AG08395 (cell line): ENCODE measurements around the gene SLC38A5.
"Not testable (repeated sequence)": the region's sequence is repeated elsewhere in the genome, so short reads cannot be mapped to it uniquely, and the experiment has no call there.

Source experiments
- DNase-seq: peaks from one replicate; pipeline ENCODE4 v3.0.0; 2012; ENCODE audit warnings: mixed read lengths, low spot score

Gene SLC38A5

DNA sequence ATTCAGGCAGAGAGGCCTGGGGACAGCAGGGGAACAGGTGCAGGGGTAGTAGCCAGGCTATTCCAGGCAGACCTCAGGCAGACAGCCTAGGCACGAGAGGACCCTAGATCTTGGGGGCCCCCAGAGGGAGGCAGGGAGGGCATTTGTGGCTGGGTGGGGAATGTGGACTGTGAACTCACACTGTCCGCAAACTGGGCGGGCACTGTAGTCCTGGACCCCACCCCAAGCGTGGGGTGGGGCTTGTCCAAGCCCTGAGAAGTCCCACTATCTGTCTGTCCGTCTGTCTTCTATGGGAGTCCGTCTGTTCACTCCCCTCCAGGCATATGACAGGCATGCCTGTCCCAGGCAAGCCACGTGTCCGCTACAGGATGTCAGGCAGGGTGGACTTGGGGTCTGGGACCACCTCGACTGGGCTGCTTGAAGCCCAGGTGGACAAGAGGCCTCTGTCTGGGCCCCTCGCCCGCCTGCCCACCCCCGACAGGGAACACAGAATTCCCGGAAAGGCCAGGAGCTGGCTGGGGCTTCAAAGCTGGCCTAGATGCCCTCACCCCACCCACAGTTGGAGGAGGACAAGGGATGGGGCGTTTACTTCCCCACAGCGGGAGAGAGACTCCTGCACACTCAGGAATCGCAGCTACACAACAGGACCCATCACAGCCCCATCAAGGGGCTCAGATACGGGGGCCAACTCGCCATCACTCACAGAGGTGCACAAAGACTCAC lies at the start of gene SLC38A5:
Gene SLC38A5 (minus strand): TSS at position 151 of the 723 bp plus-strand sequence. CDS start 2,336 bp downstream, outside the sequence.
- DNase-seq, result no peak

DNA sequence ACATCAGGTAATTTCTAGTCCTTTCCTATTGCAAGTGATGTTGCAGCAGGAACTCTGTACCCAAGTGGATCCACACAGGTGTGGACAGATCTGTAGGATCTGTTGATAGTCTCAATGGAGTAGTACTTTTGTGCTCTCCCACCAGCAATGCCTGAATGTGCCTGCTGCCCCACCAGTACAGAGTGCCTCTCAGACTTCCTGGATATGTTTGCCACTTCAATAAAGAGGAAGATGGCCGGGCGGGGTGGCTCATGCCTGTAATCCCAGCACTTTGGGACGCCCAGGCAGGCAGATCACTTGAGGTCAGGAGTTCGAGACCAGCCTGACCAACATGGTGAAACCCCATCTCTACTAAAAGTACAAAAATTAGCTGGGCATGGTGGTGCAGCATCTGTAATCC lies 49.4 kb upstream of the SLC38A5 start:
- not testable (repeated sequence) for DNase-seq

DNA sequence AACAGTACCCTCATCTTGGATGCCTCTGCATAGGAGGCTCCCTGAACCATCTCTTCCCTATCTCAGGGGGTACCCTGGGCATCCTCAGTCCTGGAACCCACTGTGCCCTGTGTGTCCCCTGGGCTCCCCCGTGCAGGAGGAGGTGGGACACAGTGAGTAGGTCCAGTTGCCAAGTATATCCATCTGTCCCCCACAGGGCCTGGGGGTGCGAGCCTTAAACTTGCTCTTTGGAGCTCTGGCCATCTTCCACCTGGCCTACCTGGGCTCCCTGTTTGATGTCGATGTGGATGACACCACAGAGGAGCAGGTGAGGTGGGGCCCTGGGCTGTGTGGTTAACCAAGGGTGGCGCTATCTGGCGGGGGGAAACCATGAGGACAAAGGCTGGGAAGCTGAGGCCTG lies 46.9 kb upstream of the SLC38A5 start:
- DNase-seq, result no peak

DNA sequence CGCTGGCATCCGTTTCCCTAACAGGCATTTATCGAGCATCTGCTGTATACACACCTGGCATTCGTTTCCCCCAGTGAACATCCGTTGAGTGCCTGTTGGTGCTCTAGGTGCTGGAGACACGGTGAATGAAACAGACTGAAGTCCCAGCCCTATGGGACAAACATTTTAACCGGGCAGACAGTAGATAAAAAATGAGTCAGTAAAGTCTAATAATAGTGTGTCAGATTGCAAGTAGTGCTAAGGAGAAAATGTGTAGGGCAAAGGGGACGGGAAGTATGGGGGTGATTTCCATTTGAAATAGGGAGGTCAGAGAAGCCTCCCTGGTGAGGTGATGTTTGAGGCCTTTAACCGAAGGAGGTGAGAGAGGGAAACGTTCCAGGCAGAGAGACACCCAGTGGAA lies 46.2 kb upstream of the SLC38A5 start:
- DNase-seq, result no peak

DNA sequence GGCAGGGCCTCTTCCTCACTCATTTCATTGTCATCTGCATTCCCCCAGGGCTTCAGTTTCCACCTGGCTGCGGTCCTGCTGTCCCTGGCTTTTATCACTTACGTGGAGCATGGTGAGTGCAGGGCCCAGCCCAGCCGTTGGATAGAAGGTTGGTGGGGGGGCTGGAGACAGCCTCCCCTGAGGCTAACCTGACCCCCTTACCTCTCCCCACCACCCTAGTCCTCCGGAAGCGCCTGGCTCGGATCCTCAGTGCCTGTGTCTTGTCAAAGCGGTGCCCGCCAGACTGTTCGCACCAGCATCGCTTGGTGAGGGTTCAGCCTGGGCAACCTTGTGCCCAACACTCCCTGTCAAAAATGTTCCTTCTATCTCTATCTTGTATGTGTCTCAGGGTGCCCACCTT lies 45.8 kb upstream of the SLC38A5 start:
- no peak for DNase-seq

DNA sequence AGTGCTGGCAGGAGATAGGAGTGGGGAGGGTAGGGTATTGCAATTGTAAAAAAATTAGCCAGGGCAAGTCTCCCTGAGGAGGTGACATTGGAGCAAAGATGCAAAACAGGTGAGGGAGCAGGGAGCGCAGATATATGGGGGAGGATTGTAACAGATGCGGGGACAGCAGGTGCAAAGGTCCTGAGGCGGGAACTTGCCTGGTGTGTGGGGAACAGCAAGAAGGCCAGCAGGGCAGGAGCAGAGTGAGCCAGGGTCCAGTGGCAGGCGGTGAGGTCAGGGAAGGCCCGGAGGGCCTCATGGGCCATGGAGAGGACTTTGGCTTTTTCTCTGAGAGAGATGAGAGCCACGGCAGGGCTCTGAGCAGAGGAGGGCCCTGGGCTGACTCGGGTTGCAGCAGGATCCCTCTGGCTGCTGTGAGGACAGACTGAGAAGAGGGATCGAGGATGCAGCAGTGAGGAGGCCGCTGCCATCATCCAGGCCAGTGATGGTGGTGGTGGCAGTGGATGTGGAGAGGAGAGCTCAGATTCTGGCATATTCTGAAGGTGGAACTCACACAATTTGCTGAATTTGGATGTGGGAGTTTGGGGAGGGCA lies 44.9 kb upstream of the SLC38A5 start:
- DNase-seq, result no peak

DNA sequence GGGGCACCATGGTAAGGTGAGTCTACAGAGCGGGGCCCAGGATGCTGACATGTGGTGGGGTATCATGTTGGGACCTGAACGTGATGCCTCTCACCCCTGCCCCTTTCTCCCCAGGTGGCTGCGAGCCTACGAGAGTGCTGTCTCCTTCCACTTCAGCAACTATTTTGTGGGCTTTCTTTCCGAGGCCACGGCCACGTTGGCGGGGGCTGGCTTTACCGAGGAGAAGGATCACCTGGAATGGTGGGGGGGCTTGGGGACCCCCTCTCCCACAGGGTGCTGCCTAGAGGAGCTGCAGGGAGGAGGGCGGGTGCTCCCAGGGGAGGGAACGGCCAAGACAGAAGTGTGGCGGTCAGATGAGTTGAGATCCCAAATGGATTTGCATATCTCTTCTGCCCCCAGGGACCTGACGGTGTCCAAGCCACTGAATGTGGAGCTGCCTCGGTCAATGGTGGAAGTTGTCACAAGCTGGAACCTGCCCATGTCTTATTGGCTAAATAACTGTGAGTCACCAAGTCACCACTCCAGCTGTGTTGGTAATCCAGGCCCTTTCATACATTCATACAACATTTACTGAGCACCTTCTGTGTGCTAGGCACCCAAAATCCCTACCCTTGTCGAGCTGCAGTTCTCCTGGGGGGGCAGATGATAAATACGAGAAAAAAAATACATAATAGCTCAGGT lies 44.2 kb upstream of the SLC38A5 start:
- DNase-seq, result no peak

DNA sequence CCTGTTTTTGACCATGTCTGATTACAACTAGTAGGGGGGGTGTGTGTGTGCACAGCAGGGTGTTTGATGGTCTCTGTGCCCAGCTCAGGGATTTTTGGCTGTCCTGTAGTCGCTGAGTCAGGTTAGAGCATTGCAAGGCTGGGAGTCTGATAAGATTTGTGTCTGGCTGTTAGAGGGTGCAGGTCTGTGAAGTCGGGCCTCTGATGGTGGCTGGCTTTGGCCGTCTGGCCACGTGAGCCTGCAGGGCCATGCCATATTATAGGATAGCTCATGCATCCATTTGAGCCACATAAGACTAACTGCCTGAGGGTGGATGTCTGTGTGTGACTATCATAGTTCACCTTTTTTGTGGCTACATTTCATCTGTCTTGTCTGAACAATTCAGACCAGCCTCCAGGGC lies 43.6 kb upstream of the SLC38A5 start:
- no peak for DNase-seq

DNA sequence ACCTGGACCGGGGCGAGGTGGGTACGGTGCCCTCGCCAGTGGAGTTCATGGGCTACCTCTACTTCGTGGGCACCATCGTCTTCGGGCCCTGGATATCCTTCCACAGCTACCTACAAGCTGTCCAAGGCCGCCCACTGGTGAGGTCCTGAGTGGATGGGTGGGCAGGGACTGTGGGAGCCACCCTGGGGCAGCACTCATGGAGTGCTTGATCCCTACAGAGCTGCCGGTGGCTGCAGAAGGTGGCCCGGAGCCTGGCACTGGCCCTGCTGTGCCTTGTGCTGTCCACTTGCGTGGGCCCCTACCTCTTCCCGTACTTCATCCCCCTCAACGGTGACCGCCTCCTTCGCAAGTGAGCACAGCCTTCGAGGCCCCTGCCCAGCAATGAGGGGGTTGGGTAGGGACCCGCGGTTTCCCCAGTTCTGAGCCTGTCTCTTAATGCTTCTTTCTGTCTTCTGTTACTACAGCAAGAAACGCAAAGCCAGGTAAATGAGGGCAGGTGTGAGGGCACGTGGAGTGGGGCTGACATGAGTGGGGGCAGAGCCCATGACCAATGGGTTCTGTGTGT lies 42.4 kb upstream of the SLC38A5 start:
- DNase-seq, result no peak

DNA sequence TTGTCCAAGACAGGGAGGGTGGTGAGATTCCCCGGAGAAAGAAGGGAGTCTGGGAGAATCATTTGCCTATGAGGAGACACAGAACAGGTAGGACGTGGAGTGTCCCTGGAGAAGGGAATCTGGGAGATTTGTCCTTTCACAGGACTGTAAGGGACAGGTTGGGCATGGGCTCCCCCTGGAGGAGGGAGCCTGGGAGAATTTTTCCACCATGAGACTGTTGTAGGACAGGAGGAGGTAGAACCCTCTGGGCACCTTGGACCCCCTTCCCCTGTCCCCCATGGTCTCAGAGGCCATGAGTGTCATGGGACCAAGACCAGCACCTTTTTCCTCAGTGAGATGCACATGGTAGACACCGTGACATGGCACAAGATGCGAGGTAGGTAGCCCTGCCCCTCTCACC lies 41.5 kb upstream of the SLC38A5 start:
- DNase-seq, result peak; percentile 29

DNA sequence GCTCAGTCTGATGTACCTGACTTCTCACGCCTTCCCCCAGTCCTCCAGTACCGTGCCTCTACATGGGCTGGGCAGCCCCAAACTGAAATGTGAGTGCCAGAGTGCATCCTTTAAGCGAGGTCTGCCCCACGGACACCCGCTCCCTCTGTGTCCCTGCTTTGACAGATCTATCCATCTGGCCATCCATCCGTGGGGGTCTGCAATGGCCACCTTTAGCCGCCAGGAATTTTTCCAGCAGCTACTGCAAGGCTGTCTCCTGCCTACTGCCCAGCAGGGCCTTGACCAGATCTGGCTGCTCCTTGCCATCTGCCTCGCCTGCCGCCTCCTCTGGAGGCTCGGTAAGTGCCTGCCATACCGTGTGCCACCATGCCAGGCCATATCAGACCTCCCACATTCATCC lies 39.6 kb upstream of the SLC38A5 start:
- DNase-seq, result no peak

DNA sequence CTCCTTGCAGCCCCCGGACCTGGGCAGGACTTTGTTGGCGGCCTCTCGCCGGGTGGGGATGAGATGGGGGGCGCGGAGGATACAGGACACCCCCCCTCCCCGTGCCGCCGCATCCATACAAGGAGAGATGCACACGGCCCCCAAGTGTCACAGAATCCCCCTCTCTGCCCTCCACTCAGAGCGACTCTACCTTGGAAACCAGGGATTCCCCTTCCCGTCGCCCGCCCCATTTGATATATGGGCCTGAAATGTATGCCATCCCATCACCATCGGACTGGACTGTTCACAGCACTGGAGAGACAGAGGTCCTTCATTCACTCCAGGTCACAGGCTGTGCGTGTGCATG lies 39.2 kb upstream of the SLC38A5 start:
- DNase-seq, result no peak

DNA sequence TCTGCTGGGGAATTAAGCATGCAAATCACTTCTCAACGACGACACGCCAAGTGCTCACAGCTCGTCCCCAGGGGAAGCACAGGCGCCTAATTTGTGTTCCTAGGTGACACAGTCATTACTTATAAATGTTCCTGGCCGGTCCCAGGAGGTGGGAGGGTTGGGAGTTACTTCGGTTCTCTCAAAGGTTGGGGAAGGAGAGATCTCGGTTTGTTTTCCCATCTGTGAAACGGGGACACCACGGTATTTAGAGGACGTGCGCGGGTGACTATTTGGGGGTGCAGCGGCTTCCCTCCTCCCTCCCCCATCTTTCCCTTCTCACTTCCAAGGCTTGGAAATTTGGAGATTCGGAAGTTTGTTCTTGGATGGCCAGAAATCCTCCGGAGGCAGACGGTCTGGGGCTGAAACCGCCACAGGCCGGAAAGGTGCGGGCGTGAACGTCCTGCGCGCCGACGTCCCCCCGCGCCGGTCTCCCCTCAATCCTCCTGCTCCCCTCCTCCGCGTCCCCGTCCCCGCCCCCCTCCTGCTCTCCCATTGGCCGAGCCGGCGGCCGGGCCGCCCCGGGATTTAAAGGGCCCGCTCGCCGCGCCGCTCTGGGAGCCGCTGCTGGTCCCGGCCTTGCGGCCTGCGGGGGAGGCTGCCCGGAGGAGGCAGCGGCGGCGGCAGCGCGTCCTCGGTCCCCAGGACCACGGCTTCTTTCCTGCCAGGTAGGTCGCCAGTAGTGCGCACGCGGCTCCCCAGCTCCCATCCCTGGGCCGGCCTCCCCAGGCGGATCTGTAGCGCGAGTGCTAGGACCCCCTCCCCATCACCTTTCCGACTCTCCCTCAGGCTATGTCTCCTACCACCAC lies 38.6 kb upstream of the SLC38A5 start, which contains the start of gene PORCN:
Gene PORCN (plus strand): TSS at position 593 of the 845 bp plus-strand sequence. CDS start 829 bp downstream, outside the sequence.
- peak; percentile 83 for DNase-seq

DNA sequence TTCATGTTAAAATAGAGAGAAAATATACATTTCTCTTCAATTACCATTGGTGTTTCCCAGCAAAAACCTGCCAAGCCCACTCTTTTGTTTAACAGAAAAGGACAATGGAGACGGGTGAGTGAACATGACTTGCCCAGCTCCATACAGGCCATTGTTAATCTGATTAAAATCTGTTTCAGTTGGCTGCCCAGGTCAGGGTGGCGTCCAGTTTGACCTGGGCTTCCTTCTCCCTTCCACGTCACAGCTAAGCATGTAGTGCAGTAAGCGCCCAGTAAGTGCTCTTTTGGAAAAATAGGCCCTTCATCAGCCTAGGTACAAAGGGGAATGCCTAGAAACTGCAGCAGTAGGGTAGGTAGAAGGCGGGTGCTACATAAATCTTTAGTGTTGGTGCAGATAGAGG lies 37.2 kb upstream of the SLC38A5 start:
- no peak for DNase-seq

DNA sequence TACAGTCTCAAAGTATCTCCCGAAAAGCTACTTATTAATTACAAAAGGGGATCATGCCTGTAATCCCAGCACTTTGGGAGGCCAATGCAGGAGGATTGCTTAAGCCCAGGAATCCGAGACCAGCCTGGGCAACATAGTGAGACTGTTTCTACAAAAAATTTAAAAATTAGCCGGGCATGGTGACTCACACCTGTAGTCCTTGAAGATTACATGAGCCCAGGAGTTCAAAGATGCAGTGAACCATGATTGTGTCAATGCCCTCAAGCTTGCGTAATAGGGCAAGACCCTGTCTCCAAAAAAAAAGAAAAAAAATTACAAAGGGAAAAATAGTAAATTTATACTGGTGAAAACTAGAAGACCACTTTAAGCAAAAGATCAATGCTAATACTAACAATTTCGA lies 35.4 kb upstream of the SLC38A5 start:
- DNase-seq, result no peak

DNA sequence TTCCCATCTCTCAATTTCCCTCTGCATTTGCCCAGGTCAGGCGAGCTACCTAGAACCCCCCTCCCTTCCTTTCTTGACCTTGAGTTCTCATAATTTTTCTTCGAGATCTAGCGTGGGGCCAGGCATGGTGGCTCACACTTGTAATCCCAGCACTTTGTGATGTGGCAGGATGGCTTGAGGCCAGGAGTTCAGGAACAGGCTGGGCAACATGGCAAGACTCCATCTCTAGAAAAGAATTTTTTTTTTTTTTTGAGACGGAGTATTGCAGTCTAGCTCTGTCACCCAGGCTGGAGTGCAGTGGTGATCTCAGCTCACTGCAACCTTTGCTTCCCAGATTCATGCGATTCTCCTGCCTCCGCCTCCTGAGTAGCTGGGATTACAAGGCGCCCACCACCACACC lies 34.2 kb upstream of the SLC38A5 start:
- no peak for DNase-seq

DNA sequence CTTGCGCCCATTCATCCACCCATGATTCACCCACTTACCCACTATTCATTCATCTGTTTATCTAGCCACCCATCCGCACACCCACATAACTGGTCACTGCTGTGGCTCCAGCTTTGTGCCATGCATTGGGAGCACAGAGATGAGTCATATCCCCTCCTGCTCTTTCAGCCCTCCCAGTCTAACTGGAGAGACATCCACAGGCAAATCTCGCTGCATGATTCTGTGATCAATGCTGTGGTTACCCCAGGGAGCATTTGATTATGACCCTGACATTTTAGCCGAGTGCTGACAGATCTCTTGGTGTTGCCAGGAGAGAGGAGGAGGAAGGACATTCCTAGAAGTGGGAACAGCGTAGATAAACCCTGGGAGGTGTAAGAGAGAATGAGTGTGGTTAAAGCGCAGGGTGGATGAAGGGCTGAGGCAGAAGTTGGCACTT lies 28.3 kb upstream of the SLC38A5 start:
- DNase-seq, result peak; percentile 63

DNA sequence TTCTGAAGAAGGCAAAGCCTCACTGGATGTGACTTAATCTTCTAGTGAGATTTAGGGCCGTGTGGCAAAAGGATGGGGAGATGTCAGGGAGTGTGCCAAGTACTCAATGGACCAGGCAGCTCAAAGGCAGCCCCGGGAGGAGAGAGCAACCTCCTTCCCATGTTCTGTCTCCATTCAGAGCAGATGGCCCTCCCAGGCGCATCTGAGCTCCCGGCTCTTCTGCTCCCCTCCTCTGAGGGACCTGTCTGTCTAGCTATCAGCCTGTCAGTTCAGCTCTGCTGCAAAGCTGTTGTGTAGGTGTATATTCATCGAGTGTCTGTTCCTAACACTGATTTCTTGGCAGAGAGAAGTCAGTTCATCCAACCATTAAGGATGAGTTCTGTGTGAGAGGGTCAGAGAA lies 27.8 kb upstream of the SLC38A5 start:
- no peak for DNase-seq

DNA sequence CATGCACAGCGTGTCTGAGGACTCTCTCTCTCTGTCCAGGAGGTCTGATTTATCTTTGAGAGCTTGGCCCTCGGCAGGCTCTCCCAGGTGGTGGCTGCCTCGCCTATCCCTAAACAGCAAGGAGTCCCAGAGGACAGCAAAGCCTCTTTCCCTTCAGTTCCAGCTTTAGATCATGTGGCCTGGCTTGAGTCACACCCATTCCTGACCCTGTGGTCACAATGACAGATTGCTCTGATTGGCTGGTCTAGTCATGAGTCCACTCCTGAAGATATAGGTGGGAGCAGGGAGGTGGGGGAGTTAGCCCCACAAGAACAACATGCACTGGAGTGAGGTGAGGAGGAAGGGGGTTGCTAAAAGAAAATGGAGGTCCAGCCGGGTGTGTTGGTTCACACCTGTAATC lies 26.6 kb upstream of the SLC38A5 start:
- no peak for DNase-seq

DNA sequence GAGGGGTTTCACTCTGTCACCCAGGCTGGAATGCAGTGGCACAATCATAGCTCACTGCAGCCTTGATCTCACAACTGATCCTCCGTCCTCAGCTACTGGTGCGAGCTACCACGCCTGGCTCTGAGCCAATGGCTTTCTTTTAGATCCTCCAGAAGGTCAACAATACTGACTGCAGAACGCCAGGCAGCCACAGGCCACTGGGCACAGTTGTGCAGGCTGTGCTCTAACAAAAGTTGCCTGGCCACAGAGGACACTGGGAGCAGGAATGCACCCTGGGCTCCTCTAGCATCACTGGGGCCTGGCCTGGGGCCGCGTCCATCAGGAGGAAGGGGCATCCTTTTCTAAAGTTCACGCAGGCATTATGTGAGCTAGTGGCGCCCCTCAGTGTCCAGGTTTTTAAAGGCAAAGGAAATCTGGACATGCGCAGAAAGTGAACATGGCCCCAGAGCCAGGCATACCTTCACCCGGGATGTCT lies 23.9 kb upstream of the SLC38A5 start:
- no peak for DNase-seq

DNA sequence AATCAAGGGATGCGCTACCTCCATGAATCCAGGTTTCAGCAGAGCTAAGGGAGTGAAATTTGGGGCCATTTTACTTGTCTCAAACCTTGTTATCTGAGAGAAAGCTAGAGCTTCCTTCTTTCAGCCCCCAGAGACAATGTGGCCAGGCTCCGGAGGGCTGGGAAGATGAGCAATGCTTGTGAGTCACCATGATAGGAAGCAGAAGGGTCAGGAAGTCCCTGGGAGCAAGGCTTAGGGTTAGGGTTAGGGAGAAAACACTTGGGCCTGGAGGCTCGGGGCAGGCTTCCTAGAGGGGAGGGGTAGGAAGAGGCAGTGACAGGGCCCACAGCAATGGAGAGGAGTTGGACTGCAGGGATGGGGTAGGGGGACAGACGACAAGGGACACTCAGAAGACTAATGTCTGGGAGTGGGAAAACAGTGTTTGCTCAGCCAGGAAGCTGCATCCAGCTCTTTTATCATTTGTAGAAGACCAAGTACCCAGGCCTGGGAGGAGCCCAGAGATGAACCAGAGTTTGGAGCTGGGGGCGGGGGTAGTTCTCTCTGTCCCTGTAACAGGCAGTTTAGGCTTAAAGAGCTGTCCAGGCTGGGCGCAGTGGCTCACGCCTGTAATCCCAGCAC lies 22.3 kb upstream of the SLC38A5 start:
- peak; percentile 30 for DNase-seq
